ENCODE results near the gene BBIP1.
"Not testable (repeated sequence)": the region's sequence is repeated elsewhere in the genome, so short reads cannot be mapped to it uniquely, and the experiment has no call there.

The BBIP1 gene

GRCh38 chr10:110919971-110920881 is 1.2 kb upstream of the BBIP1 start:
- DNase-seq (ENCODE audit: low read depth), result peak; percentile 10

GRCh38 chr10:110919349-110919931 is 460 bp upstream of the BBIP1 start, which contains the start of gene SHOC2:
TSS of gene SHOC2 (plus strand) at chr10:110919604. CDS start at chr10:110964359, 44,755 bp downstream.
- no peak for DNase-seq (ENCODE audit: low read depth)

GRCh38 chr10:110918269-110918642 is 724 bp downstream of the BBIP1 start:
- peak; percentile 74 for DNase-seq (ENCODE audit: low read depth)

GRCh38 chr10:110916554-110917346 is 2.2 kb downstream of the BBIP1 start:
- no peak for DNase-seq (ENCODE audit: low read depth)

- not testable (repeated sequence) for DNase-seq (ENCODE audit: low read depth)
Observed at GRCh38 chr10:110915600-110915999, 3.4 kb downstream of the BBIP1 start.

GRCh38 chr10:110915035-110915434 is 3.9 kb downstream of the BBIP1 start:
- DNase-seq (ENCODE audit: low read depth), result no peak

GRCh38 chr10:110914431-110914830 is 4.5 kb downstream of the BBIP1 start:
- DNase-seq (ENCODE audit: low read depth), result no peak

- no peak for DNase-seq (ENCODE audit: low read depth)
Observed at GRCh38 chr10:110912374-110912773, 6.6 kb downstream of the BBIP1 start.

GRCh38 chr10:110910138-110910537 is 8.8 kb downstream of the BBIP1 start:
- DNase-seq (ENCODE audit: low read depth), result no peak

- no peak for DNase-seq (ENCODE audit: low read depth)
Observed at GRCh38 chr10:110903280-110904278, 15.4 kb downstream of the BBIP1 start.

- DNase-seq (ENCODE audit: low read depth), result no peak
Observed at GRCh38 chr10:110901954-110902819, 16.8 kb downstream of the BBIP1 start.

GRCh38 chr10:110900983-110901382 is 18.0 kb downstream of the BBIP1 start:
- no peak for DNase-seq (ENCODE audit: low read depth)

- no peak for DNase-seq (ENCODE audit: low read depth)
Observed at GRCh38 chr10:110898391-110898790, 20.6 kb downstream of the BBIP1 start.

GRCh38 chr10:110897184-110897583 is 21.8 kb downstream of the BBIP1 start:
- DNase-seq (ENCODE audit: low read depth), result no peak

GRCh38 chr10:110893559-110894179 is 25.3 kb downstream of the BBIP1 start:
- DNase-seq (ENCODE audit: low read depth), result no peak

- no peak for DNase-seq (ENCODE audit: low read depth)
Observed at GRCh38 chr10:110892602-110893288, 26.2 kb downstream of the BBIP1 start.

- DNase-seq (ENCODE audit: low read depth), result no peak
Observed at GRCh38 chr10:110887560-110887959, 31.4 kb downstream of the BBIP1 start.

- no peak for DNase-seq (ENCODE audit: low read depth)
Observed at GRCh38 chr10:110885932-110886674, 32.9 kb downstream of the BBIP1 start.

- DNase-seq (ENCODE audit: low read depth), result no peak
Observed at GRCh38 chr10:110883924-110884323, 35.1 kb downstream of the BBIP1 start.

Measured in stimulated activated CD8-positive, alpha-beta memory T cell treated with anti-CD3 and anti-CD28 coated beads, Interleukin-12 subunit alpha, Interleukin-12 subunit beta, amount 100 ng/mL, for 4 hours (primary cell).